22Rv1 (cell line): ENCODE data around the gene CTSH.

Experiments
- ZFX ChIP-seq: fragments of 450-650 bp; IDR thresholded peaks from 2 replicates; pipeline ENCODE4 v1.6.1; 2017; ENCODE audit warnings: antibody characterized with exemption, borderline replicate concordance
- TF ChIP-seq, protein P1 (sequence below): fragments of 450-650 bp; IDR thresholded peaks from 2 replicates; pipeline ENCODE4 v1.5.1; 2017; ENCODE audit warnings: mild to moderate bottlenecking

DNA sequence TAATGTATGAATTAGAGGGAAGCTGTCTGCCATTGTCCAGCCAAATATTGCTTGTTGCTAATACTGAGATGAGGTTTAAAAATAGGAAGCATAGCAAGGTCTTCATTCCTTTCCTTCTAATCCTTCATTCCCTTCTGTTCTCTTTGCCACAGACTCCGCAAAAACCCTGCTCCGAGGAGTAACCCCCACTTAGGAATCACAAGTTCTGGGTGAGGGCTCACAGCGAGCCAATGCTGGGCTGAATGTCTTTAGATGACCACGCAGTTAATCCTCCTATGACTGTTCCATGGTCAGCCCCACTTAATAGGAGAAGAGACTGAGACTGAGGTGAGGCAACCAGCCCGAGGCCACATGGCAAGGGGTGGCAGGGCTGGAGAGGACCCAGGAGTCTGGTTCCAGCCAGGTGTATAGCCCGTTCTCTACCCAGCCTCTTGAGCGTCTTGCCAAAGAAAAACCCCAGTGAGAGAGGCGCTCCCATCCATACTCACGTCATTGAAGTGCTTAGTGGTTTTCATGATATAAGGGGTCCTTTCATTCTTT lies 44.9 kb upstream of the CTSH start:
- TF ChIP-seq, protein P1, sequence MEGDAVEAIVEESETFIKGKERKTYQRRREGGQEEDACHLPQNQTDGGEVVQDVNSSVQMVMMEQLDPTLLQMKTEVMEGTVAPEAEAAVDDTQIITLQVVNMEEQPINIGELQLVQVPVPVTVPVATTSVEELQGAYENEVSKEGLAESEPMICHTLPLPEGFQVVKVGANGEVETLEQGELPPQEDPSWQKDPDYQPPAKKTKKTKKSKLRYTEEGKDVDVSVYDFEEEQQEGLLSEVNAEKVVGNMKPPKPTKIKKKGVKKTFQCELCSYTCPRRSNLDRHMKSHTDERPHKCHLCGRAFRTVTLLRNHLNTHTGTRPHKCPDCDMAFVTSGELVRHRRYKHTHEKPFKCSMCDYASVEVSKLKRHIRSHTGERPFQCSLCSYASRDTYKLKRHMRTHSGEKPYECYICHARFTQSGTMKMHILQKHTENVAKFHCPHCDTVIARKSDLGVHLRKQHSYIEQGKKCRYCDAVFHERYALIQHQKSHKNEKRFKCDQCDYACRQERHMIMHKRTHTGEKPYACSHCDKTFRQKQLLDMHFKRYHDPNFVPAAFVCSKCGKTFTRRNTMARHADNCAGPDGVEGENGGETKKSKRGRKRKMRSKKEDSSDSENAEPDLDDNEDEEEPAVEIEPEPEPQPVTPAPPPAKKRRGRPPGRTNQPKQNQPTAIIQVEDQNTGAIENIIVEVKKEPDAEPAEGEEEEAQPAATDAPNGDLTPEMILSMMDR = no peak
- TF ChIP-seq ZFX = no peak
